A549 (cell line): Measurements from ENCODE around the gene IFT43. TPM values are rescaled to one million over a fixed set of nuclear protein-coding genes. Genes with fewer than 3 reads are reported as not detected.

Experiments used
- ATAC-seq, 2 experiments: fragments of 200-7000 bp in 1 of 2; fragments of >200 bp in 1 of 2; cut with Nextera tagmentation in 1 of 2; cut with Tn5 transposase in 1 of 2; 3 replicates each; pipeline versions ENCODE4 v1.8.0 to v1.9.1; 2018 to 2020; ENCODE audit warnings: mild to moderate bottlenecking in 1 of 2, moderate library complexity in 1 of 2
- CTCF ChIA-PET: fragments of 300-600 bp; sonication (Branson Sonifier 250); formaldehyde crosslinking; extraction: SDS; loops from one replicate; lab custom pipeline; 2021; ENCODE audit warnings: antibody characterized with exemption, inconsistent platforms; lab: Yijun Ruan, JAX
- POLR2A ChIA-PET: fragments of 350-600 bp; formaldehyde crosslinking; extraction: SDS; loops from one replicate; lab custom pipeline; 2021; ENCODE audit warnings: antibody characterized with exemption, inconsistent platforms; lab: Yijun Ruan, JAX
- DNase-seq, 2 experiments: peaks; one replicate each; pipeline versions ENCODE4 v3.0.0 to v3.0.0-alpha.2; 2011 to 2016; ENCODE audit warnings: low read depth in 1 of 2, low spot score in 1 of 2
- FAIRE-seq: peaks from 2 replicates; lab custom pipeline; 2011; peaks lifted over from hg19 to GRCh38; lab: Jason Lieb, UNC
- H3K27ac ChIP-seq, 2 experiments: fragments of >200 bp; sonication (Bioruptor Twin); formaldehyde crosslinking; 3 replicates each; pipeline ENCODE4 v1.5.1; 2016 to 2017
- H3K4me1 ChIP-seq: fragments of >200 bp; sonication (Bioruptor Twin); formaldehyde crosslinking; 3 replicates; pipeline ENCODE4 v1.6.1; 2016
- H3K4me2 ChIP-seq: fragments of >200 bp; sonication (Bioruptor Twin); formaldehyde crosslinking; 3 replicates; pipeline ENCODE4 v1.6.1; 2016
- H3K4me3 ChIP-seq: fragments of >200 bp; sonication (Bioruptor Twin); formaldehyde crosslinking; 3 replicates; pipeline ENCODE4 v1.5.1; 2016
- H3K9me3 ChIP-seq: fragments of >200 bp; sonication (Bioruptor Twin); formaldehyde crosslinking; 3 replicates; pipeline ENCODE4 v1.6.1; 2016
- BHLHE40 ChIP-seq: IDR thresholded peaks from 2 replicates; pipeline ENCODE4 v1.6.1; 2012; ENCODE audit warnings: low read depth, low read length, inconsistent platforms
- CBX8 ChIP-seq: fragments of 200-600 bp; sonication (generic); IDR thresholded peaks from 2 replicates; pipeline ENCODE4 v1.6.1; 2016
- CHD4 ChIP-seq: fragments of 200-600 bp; sonication (generic); IDR thresholded peaks from 2 replicates; pipeline ENCODE4 v1.6.1; 2016; ENCODE audit warnings: antibody characterized with exemption, mild to moderate bottlenecking, borderline replicate concordance
- EHMT2 ChIP-seq: fragments of 200-600 bp; sonication (generic); IDR thresholded peaks from 2 replicates; pipeline ENCODE4 v1.6.1; 2016; ENCODE audit warnings: antibody characterized with exemption, low read depth, mild to moderate bottlenecking, moderate library complexity
- FOSB ChIP-seq: fragments of 250-450 bp; sonication (Bioruptor Pico); IDR thresholded peaks from 2 replicates; pipeline ENCODE4 v1.5.0; 2020; ENCODE audit warnings: mild to moderate bottlenecking, moderate library complexity
- FOXS1 ChIP-seq: fragments of 250-450 bp; sonication (Bioruptor Pico); IDR thresholded peaks from 2 replicates; pipeline ENCODE4 v1.5.0; 2020; ENCODE audit warnings: mild to moderate bottlenecking, moderate library complexity
- GATA3 ChIP-seq: IDR thresholded peaks from 2 replicates; pipeline ENCODE4 v1.6.1; 2012; ENCODE audit warnings: borderline replicate concordance
- HDAC2 ChIP-seq: fragments of 200-600 bp; sonication (generic); IDR thresholded peaks from 2 replicates; pipeline ENCODE4 v1.6.1; 2016
- HEYL ChIP-seq: fragments of 250-450 bp; sonication (Bioruptor Pico); IDR thresholded peaks from 2 replicates; pipeline ENCODE4 v1.8.0; 2021; ENCODE audit warnings: mild to moderate bottlenecking, moderate library complexity
- HOXA7 ChIP-seq: fragments of 250-450 bp; sonication (Bioruptor Pico); IDR thresholded peaks from 2 replicates; pipeline ENCODE4 v1.5.0; 2020; ENCODE audit warnings: mild to moderate bottlenecking, moderate library complexity
- HOXB13 ChIP-seq: fragments of 250-450 bp; sonication (Bioruptor Pico); IDR thresholded peaks from 2 replicates; pipeline ENCODE4 v1.5.0; 2020; ENCODE audit warnings: low read depth, mild to moderate bottlenecking, moderate library complexity
- HOXB5 ChIP-seq: fragments of 250-450 bp; sonication (Bioruptor Pico); IDR thresholded peaks from 2 replicates; pipeline ENCODE4 v1.5.0; 2020; ENCODE audit warnings: mild to moderate bottlenecking, moderate library complexity
- MAFK ChIP-seq: fragments of 450-650 bp; IDR thresholded peaks from 2 replicates; pipeline ENCODE4 v1.6.1; 2014; ENCODE audit not compliant: partially characterized antibody
- MYC ChIP-seq: IDR thresholded peaks from 2 replicates; pipeline ENCODE4 v1.6.1; 2012; ENCODE audit warnings: mild to moderate bottlenecking, inconsistent platforms, low read length, improper control_type of control experiment, borderline replicate concordance
- NFE2L2 ChIP-seq: fragments of 150-350 bp; conservative IDR thresholded peaks from 2 replicates; pipeline ENCODE4 v1.6.1; 2014; ENCODE audit warnings: low read length
- PHF8 ChIP-seq: fragments of 200-600 bp; sonication (generic); IDR thresholded peaks from 2 replicates; pipeline ENCODE4 v1.6.1; 2016; ENCODE audit warnings: low read depth, mild to moderate bottlenecking, antibody characterized with exemption, moderate library complexity, borderline replicate concordance
- RAD21 ChIP-seq, 2 experiments: fragments of >200 bp in 1 of 2; sonication (Bioruptor Twin) in 1 of 2; formaldehyde crosslinking in 1 of 2; IDR thresholded peaks in 1 of 2; conservative IDR thresholded peaks in 1 of 2; 2 replicates in 1 of 2; 3 replicates in 1 of 2; pipeline ENCODE4 v1.6.1; 2012 to 2018; ENCODE audit warnings: inconsistent platforms in 1 of 2
- RARB ChIP-seq: fragments of 250-450 bp; sonication (Bioruptor Pico); IDR thresholded peaks from 2 replicates; pipeline ENCODE4 v1.8.0; 2021; ENCODE audit warnings: mild to moderate bottlenecking, moderate library complexity
- RFX5 ChIP-seq: fragments of 450-650 bp; IDR thresholded peaks from 2 replicates; pipeline ENCODE4 v1.7.1; 2014; ENCODE audit warnings: antibody characterized with exemption, mild to moderate bottlenecking, moderate library complexity
- ZSCAN20 ChIP-seq: fragments of 250-450 bp; sonication (Bioruptor Pico); IDR thresholded peaks from 2 replicates; pipeline ENCODE4 v1.8.0; 2022; ENCODE audit warnings: mild to moderate bottlenecking, moderate library complexity
- WGBS: methylation state at CpG from one replicate; pipeline ENCODE4 v1.1.6; 2017; ENCODE audit errors: missing lambda C conversion rate; 5-methylcytosine and 5-hydroxymethylcytosine counted together
- polyA plus RNA-seq, 4 experiments: library from polyadenylated mRNA; depleted of rRNA in 3 of 4; stranded (reverse); fragments of >200 nt; fragmentation: RNase III in 1 of 4; extraction: RNeasy Plus Mini Kit Qiagen cat#74134 plus additional on column Dnase treatment in 1 of 4; gene quantifications; 2 replicates in 3 of 4; 3 replicates in 1 of 4; pipeline ENCODE4 v1.2.3, GENCODE V29; 2011 to 2017
- TF ChIP-seq, protein P1 (sequence below): fragments of >200 bp; sonication (Bioruptor Twin); formaldehyde crosslinking; IDR thresholded peaks from 2 replicates; pipeline ENCODE4 v1.6.1; 2016
- TF ChIP-seq, protein P2 (sequence below): fragments of >200 bp; sonication (Bioruptor Twin); formaldehyde crosslinking; IDR thresholded peaks from 3 replicates; pipeline ENCODE4 v1.5.1; 2016
- TF ChIP-seq, protein P3 (sequence below): fragments of 150-350 bp; IDR thresholded peaks from 2 replicates; pipeline ENCODE4 v1.6.1; 2014; ENCODE audit warnings: low read depth, mild to moderate bottlenecking, low read length
- TF ChIP-seq, protein P4 (sequence below): fragments of >200 bp; sonication (Bioruptor Twin); formaldehyde crosslinking; IDR thresholded peaks from 3 replicates; pipeline ENCODE4 v1.6.1; 2016
- TF ChIP-seq, protein P5 (sequence below): fragments of 250-450 bp; sonication (Bioruptor Pico); IDR thresholded peaks from 2 replicates; pipeline ENCODE4 v1.5.0; 2021; ENCODE audit warnings: mild to moderate bottlenecking, moderate library complexity, borderline replicate concordance
- TF ChIP-seq, protein P6 (sequence below): IDR thresholded peaks from 2 replicates; pipeline ENCODE4 v1.6.1; 2012
- TF ChIP-seq, protein P7 (sequence below): fragments of 450-650 bp; IDR thresholded peaks from 2 replicates; pipeline ENCODE4 v1.6.1; 2014; ENCODE audit warnings: antibody characterized with exemption

IFT43 gene
- polyA plus RNA-seq, 2 of the 4 experiments (the other 2 are of a cell fraction): 46.4 to 49.4 TPM

DNA sequence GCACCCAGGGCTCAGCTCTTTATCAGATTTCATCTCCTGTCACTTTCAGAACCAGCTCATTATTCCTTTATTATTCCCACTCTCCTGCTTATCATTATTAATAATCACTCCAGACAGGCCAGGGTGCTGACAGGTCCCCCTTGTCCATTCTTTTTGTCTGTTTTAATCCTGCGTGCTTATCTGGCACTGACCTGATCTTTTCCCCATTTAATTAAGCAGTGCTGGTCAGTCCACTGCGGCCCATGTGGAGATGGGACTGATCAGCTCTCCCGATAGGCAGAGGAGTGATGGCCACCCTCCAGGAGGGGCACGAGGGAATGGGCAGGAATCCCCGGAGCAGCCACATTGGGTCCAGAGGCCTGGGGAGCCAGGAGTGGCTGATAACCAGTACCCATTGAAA is 110.7 kb downstream of the IFT43 start:
- ATAC-seq (no peak), DNase-seq (no peak), FAIRE-seq (no peak)
- Histone ChIP-seq H3K4me3 (no peak overlapping the region), H3K4me2 (no peak overlapping the region), H3K27ac (no peak overlapping the region), H3K4me1 (no peaks in the 10 kb centered on the region), H3K9me3 (no peaks in the 10 kb centered on the region)
- 83% methylated on average over 5 of the region's 5 CpGs for WGBS
- ChIA-PET CTCF (interaction anchor here (0.7 to 0.8 kb wide), 2 partner anchors 15 to 551 kb away, joined by 3 read pairs; no protein-coding TSS in a partner anchor), POLR2A (no interaction called here)
- TF ChIP-seq HDAC2 (no peak), HOXB5 (CRISPR knock-in tag) (no peak), PHF8 (no peak), RAD21 (conservative IDR thresholded peaks at IDR 0.05 in 1 of 2, IDR thresholded peaks at IDR 0.05 in 1 of 2) (no peak), BHLHE40 (no peak), EHMT2 (no peak), ZSCAN20 (no peak), CHD4 (no peak), RARB (no peak)
- TF ChIP-seq, protein P1, sequence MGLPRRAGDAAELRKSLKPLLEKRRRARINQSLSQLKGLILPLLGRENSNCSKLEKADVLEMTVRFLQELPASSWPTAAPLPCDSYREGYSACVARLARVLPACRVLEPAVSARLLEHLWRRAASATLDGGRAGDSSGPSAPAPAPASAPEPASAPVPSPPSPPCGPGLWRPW: no peak
- TF ChIP-seq, protein P2, sequence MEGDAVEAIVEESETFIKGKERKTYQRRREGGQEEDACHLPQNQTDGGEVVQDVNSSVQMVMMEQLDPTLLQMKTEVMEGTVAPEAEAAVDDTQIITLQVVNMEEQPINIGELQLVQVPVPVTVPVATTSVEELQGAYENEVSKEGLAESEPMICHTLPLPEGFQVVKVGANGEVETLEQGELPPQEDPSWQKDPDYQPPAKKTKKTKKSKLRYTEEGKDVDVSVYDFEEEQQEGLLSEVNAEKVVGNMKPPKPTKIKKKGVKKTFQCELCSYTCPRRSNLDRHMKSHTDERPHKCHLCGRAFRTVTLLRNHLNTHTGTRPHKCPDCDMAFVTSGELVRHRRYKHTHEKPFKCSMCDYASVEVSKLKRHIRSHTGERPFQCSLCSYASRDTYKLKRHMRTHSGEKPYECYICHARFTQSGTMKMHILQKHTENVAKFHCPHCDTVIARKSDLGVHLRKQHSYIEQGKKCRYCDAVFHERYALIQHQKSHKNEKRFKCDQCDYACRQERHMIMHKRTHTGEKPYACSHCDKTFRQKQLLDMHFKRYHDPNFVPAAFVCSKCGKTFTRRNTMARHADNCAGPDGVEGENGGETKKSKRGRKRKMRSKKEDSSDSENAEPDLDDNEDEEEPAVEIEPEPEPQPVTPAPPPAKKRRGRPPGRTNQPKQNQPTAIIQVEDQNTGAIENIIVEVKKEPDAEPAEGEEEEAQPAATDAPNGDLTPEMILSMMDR: no peak

DNA sequence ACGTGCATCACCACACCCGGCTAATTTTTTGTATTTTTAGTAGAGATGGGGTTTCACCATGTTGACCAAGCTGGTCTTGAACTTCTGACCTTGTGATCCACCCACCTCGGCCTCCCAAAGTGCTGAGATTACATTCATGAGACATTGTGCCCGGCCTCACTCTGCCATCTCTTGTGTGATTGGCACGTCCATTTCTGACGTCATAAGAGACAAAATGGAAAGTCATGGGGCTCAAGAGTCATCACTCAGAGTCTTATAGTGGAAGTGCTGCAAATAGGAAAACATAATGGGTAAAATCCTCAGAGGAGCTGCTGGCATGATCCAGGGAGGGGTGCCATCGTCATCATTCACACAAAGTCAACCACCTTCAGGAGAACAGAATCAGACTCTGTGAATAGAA is 112.0 kb downstream of the IFT43 start:
- ChIA-PET CTCF (interaction anchor here (1.2 kb wide), 1 partner anchor 47 kb away, joined by 4 read pairs; no protein-coding TSS in a partner anchor), POLR2A (interaction anchor here (1.0 kb wide), 1 partner anchor 64 kb away, joined by 3 read pairs; no protein-coding TSS in a partner anchor)
- FAIRE-seq: no peak

DNA sequence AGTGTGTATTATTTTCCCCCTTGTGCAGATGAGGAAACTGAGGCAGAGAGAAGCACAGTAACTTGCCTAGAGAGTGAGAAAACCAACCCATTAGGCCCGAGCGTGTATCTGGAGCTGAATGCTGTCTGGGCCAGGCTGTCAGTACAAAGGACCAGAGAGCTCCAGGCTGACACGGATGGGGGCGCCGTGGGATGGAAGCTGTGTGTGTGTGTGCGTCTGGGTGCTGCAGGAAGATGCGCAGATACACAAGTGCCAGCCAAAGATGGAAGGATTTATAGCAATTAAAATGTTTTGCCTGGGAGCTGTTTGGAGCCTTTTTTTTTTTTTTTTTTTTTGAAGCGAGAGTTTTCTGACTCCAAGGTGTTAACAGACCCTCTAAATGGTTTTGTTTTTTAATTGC is 112.5 kb downstream of the IFT43 start:
- H3K27ac ChIP-seq: no peak overlapping the region
- FAIRE-seq (no peak), DNase-seq (no peak), ATAC-seq (no peak)
- CTCF ChIA-PET: interaction anchor here (1.2 kb wide), 1 partner anchor 47 kb away, joined by 4 read pairs; no protein-coding TSS in a partner anchor
- 70% methylated on average over 8 of the region's 8 CpGs for WGBS
- POLR2A ChIA-PET: interaction anchor here (1.0 kb wide), 1 partner anchor 63 kb away, joined by 3 read pairs; no protein-coding TSS in a partner anchor
- H3K4me3 ChIP-seq: no peak overlapping the region
- no peaks in the 10 kb centered on the region for H3K4me1 ChIP-seq
- no peak overlapping the region for H3K4me2 ChIP-seq
- no peaks in the 10 kb centered on the region for H3K9me3 ChIP-seq
- no peak for TF ChIP-seq CBX8
- TF ChIP-seq ZSCAN20: no peak
- no peak for TF ChIP-seq CHD4
- no peak for TF ChIP-seq GATA3
- TF ChIP-seq HEYL (CRISPR knock-in tag): no peak
- no peak for TF ChIP-seq PHF8
- TF ChIP-seq RFX5: no peak
- no peak for TF ChIP-seq HOXB13 (CRISPR knock-in tag)
- TF ChIP-seq, protein P3, sequence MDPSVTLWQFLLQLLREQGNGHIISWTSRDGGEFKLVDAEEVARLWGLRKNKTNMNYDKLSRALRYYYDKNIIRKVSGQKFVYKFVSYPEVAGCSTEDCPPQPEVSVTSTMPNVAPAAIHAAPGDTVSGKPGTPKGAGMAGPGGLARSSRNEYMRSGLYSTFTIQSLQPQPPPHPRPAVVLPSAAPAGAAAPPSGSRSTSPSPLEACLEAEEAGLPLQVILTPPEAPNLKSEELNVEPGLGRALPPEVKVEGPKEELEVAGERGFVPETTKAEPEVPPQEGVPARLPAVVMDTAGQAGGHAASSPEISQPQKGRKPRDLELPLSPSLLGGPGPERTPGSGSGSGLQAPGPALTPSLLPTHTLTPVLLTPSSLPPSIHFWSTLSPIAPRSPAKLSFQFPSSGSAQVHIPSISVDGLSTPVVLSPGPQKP: no peak
- TF ChIP-seq, protein P4, sequence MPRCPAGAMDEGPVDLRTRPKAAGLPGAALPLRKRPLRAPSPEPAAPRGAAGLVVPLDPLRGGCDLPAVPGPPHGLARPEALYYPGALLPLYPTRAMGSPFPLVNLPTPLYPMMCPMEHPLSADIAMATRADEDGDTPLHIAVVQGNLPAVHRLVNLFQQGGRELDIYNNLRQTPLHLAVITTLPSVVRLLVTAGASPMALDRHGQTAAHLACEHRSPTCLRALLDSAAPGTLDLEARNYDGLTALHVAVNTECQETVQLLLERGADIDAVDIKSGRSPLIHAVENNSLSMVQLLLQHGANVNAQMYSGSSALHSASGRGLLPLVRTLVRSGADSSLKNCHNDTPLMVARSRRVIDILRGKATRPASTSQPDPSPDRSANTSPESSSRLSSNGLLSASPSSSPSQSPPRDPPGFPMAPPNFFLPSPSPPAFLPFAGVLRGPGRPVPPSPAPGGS: no peak
- TF ChIP-seq MAFK: no peak
- no peak for TF ChIP-seq MYC

More for the DNA sequence above, 112.0 kb downstream of the IFT43 start:
- Histone ChIP-seq H3K4me3 (no peak overlapping the region), H3K4me2 (no peak overlapping the region), H3K4me1 (no peaks in the 10 kb centered on the region), H3K9me3 (no peaks in the 10 kb centered on the region), H3K27ac (no peak overlapping the region)
- ATAC-seq (no peak), DNase-seq (no peak)
- WGBS: 51% methylated on average over 7 of the region's 7 CpGs
- TF ChIP-seq, protein P5, sequence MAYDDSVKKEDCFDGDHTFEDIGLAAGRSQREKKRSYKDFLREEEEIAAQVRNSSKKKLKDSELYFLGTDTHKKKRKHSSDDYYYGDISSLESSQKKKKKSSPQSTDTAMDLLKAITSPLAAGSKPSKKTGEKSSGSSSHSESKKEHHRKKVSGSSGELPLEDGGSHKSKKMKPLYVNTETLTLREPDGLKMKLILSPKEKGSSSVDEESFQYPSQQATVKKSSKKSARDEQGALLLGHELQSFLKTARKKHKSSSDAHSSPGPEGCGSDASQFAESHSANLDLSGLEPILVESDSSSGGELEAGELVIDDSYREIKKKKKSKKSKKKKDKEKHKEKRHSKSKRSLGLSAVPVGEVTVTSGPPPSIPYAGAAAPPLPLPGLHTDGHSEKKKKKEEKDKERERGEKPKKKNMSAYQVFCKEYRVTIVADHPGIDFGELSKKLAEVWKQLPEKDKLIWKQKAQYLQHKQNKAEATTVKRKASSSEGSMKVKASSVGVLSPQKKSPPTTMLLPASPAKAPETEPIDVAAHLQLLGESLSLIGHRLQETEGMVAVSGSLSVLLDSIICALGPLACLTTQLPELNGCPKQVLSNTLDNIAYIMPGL: no peak
- TF ChIP-seq, protein P6, sequence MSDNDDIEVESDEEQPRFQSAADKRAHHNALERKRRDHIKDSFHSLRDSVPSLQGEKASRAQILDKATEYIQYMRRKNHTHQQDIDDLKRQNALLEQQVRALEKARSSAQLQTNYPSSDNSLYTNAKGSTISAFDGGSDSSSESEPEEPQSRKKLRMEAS: no peak
- no peak for TF ChIP-seq NFE2L2
- no peak for TF ChIP-seq HOXA7 (CRISPR knock-in tag)
- TF ChIP-seq MYC: no peak
- TF ChIP-seq, protein P7, sequence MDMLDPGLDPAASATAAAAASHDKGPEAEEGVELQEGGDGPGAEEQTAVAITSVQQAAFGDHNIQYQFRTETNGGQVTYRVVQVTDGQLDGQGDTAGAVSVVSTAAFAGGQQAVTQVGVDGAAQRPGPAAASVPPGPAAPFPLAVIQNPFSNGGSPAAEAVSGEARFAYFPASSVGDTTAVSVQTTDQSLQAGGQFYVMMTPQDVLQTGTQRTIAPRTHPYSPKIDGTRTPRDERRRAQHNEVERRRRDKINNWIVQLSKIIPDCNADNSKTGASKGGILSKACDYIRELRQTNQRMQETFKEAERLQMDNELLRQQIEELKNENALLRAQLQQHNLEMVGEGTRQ: no peak
- no peak for TF ChIP-seq RAD21 (conservative IDR thresholded peaks at IDR 0.05 in 1 of 2, IDR thresholded peaks at IDR 0.05 in 1 of 2)
- no peak for TF ChIP-seq FOSB (CRISPR knock-in tag)
- TF ChIP-seq HDAC2: no peak
- no peak for TF ChIP-seq FOXS1 (CRISPR knock-in tag)
